ENCODE results near the gene TMOD1. TPM values are rescaled to one million over a fixed set of nuclear protein-coding genes. Genes with fewer than 3 reads are reported as not detected.
A peak's percentile ranks its signal among the peaks of the same experiment; 100 is the strongest.

Gene TMOD1
- total RNA-seq, 1 donor from 2014 or later, result 21.1 TPM

- Histone ChIP-seq H3K27me3 (no peaks in the 10 kb centered on the region), H3K9me3 (no peaks in the 10 kb centered on the region), H3K27ac (peak overlapping the region; percentile 7), H3K4me1 (no peaks in the 10 kb centered on the region), H3K4me3 (no peak overlapping the region), H3K36me3 (peaks cover 0 to 10% of the 10 kb centered on the region in 2 donors)
- no peak for DNase-seq (ENCODE audit: extremely low spot score in 2 of 2)
- intact Hi-C loops (cut with DNase I), result no loop called here
- TF ChIP-seq POLR2AphosphoS5 (IDR thresholded peaks at IDR 0.05; ENCODE audit: insufficient read depth in 1 of 2, low read depth in 1 of 2) (no peak), CTCF (IDR thresholded peaks at IDR 0.05) (no peak), POLR2A (IDR thresholded peaks at IDR 0.05) (no peak)
Observed at GRCh38 chr9:97478301-97478981, 23.0 kb upstream of the TMOD1 start.

GRCh38 chr9:97479496-97480159 lies 21.8 kb upstream of the TMOD1 start:
- no peaks in the 10 kb centered on the region for H3K9me3 ChIP-seq
- no peaks in the 10 kb centered on the region for H3K27me3 ChIP-seq
- no peaks in the 10 kb centered on the region for H3K4me1 ChIP-seq
- peaks cover 0 to 15% of the 10 kb centered on the region in 2 donors for H3K36me3 ChIP-seq
- no peak overlapping the region for H3K4me3 ChIP-seq
- no peak for TF ChIP-seq CTCF (IDR thresholded peaks at IDR 0.05)
- no peak for TF ChIP-seq POLR2AphosphoS5 (IDR thresholded peaks at IDR 0.05; ENCODE audit: insufficient read depth in 1 of 2, low read depth in 1 of 2)
- no peak for TF ChIP-seq POLR2A (IDR thresholded peaks at IDR 0.05)
- DNase-seq (ENCODE audit: extremely low spot score in 2 of 2), result no peak
- intact Hi-C loops (cut with DNase I), result no loop called here
- H3K27ac ChIP-seq, result peak overlapping the region; percentile 22

- H3K4me3 ChIP-seq, result no peak overlapping the region
- TF ChIP-seq POLR2AphosphoS5 (IDR thresholded peaks at IDR 0.05; ENCODE audit: insufficient read depth in 1 of 2, low read depth in 1 of 2) (no peak), CTCF (IDR thresholded peaks at IDR 0.05) (no peak), POLR2A (IDR thresholded peaks at IDR 0.05) (no peak)
- intact Hi-C loops (cut with DNase I), result no loop called here
- DNase-seq (ENCODE audit: extremely low spot score in 2 of 2), result no peak
- no peaks in the 10 kb centered on the region for H3K4me1 ChIP-seq
- peaks cover 0 to 15% of the 10 kb centered on the region in 2 donors for H3K36me3 ChIP-seq
- peak overlapping the region; percentile 22 for H3K27ac ChIP-seq
- H3K9me3 ChIP-seq, result no peaks in the 10 kb centered on the region
- no peaks in the 10 kb centered on the region for H3K27me3 ChIP-seq
Observed at GRCh38 chr9:97480174-97480573, 21.3 kb upstream of the TMOD1 start.

- Histone ChIP-seq H3K36me3 (peaks cover 0 to 15% of the 10 kb centered on the region in 2 donors), H3K27me3 (no peaks in the 10 kb centered on the region), H3K4me3 (no peak overlapping the region), H3K27ac (no peak overlapping the region), H3K4me1 (no peaks in the 10 kb centered on the region), H3K9me3 (no peaks in the 10 kb centered on the region)
- no peak for TF ChIP-seq CTCF (IDR thresholded peaks at IDR 0.05)
- no peak for TF ChIP-seq POLR2AphosphoS5 (IDR thresholded peaks at IDR 0.05; ENCODE audit: insufficient read depth in 1 of 2, low read depth in 1 of 2)
- TF ChIP-seq POLR2A (IDR thresholded peaks at IDR 0.05), result no peak
- intact Hi-C loops (cut with DNase I), result no loop called here
- no peak for DNase-seq (ENCODE audit: extremely low spot score in 2 of 2)
Observed at GRCh38 chr9:97480749-97481148, 20.7 kb upstream of the TMOD1 start.

- H3K27ac ChIP-seq, result no peak overlapping the region
- H3K9me3 ChIP-seq, result no peaks in the 10 kb centered on the region
- peaks cover 0 to 22% of the 10 kb centered on the region in 2 donors for H3K36me3 ChIP-seq
- intact Hi-C loops (cut with DNase I), result no loop called here
- H3K27me3 ChIP-seq, result no peaks in the 10 kb centered on the region
- no peaks in the 10 kb centered on the region for H3K4me1 ChIP-seq
- no peak for DNase-seq (ENCODE audit: extremely low spot score in 2 of 2)
- H3K4me3 ChIP-seq, result no peak overlapping the region
- no peak for TF ChIP-seq POLR2AphosphoS5 (IDR thresholded peaks at IDR 0.05; ENCODE audit: insufficient read depth in 1 of 2, low read depth in 1 of 2)
- TF ChIP-seq POLR2A (IDR thresholded peaks at IDR 0.05), result no peak
- TF ChIP-seq CTCF (IDR thresholded peaks at IDR 0.05), result no peak
Observed at GRCh38 chr9:97484134-97484533, 17.3 kb upstream of the TMOD1 start.

All from vagina (tissue), 2 donors.